AG09309 (cell line): ENCODE measurements around the gene TOX4.

Experiments used
- DNase-seq: peaks from one replicate; pipeline ENCODE4 v3.0.0-alpha.2; 2010; ENCODE audit warnings: low read depth
- H3K4me3 ChIP-seq: 2 replicates; pipeline ENCODE4 v1.5.1; 2011; ENCODE audit warnings: mild to moderate bottlenecking, low read depth, low read length, moderate library complexity; ENCODE audit not compliant: control insufficient read depth
- CTCF ChIP-seq: IDR thresholded peaks from 2 replicates; pipeline ENCODE4 v1.5.1; 2011; ENCODE audit warnings: mild to moderate bottlenecking, low read depth, low read length, inconsistent platforms; ENCODE audit not compliant: insufficient read depth, control insufficient read depth; ENCODE audit errors: missing control alignments

TOX4 gene

GRCh38 chr14:21476523-21476924 is 471 bp upstream of the TOX4 start:
- H3K4me3 ChIP-seq, result peak overlapping the region; percentile 100
- no peak for TF ChIP-seq CTCF
- no peak for DNase-seq

GRCh38 chr14:21486640-21487087 is 9.7 kb downstream of the TOX4 start:
- peak; percentile 47 for DNase-seq
- no peak for TF ChIP-seq CTCF
- no peak overlapping the region for H3K4me3 ChIP-seq

DNA sequence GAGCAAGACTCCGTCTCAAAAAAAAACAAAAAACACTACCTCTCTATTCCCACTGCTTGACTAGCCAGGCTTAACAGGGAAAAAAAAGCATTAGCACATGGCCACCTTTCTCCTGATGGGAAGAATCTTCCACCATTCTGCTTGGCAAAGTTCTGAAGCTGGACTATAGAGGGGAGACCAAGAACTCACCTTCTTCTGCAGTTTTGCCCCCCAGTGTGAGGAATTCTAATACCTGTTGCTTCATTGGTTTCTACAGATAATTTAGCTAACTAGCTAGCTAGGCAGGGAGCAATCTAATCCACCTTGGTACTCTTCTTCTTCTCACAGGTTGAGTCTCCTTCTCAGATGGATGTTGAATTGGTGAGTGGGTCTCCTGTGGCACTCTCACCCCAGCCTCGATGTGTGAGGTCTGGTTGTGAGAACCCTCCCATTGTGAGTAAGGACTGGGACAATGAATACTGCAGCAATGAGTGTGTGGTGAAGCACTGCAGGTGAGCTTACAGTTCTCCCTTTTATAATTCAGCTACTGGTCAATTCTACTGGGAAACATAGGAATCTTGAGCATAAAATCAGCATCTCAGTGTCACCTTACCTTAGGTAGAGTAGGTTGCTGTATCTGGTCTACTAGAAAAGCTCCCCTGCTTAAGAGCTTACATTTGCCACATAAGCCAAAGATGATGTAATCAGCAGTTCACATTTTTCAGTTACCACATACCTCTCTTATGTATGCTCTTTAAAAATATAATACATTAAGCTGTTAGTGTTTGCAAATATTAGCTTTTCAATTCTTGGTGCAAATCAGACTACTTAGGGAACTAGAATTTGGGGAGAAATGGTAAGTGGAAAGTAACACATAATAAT is 18.1 kb downstream of the TOX4 start:
- H3K4me3 ChIP-seq, result no peak overlapping the region
- no peak for DNase-seq
- TF ChIP-seq CTCF, result no peak

- DNase-seq, result no peak
Measured at GRCh38 chr14:21496453-21496852, 19.5 kb downstream of the TOX4 start.

DNA sequence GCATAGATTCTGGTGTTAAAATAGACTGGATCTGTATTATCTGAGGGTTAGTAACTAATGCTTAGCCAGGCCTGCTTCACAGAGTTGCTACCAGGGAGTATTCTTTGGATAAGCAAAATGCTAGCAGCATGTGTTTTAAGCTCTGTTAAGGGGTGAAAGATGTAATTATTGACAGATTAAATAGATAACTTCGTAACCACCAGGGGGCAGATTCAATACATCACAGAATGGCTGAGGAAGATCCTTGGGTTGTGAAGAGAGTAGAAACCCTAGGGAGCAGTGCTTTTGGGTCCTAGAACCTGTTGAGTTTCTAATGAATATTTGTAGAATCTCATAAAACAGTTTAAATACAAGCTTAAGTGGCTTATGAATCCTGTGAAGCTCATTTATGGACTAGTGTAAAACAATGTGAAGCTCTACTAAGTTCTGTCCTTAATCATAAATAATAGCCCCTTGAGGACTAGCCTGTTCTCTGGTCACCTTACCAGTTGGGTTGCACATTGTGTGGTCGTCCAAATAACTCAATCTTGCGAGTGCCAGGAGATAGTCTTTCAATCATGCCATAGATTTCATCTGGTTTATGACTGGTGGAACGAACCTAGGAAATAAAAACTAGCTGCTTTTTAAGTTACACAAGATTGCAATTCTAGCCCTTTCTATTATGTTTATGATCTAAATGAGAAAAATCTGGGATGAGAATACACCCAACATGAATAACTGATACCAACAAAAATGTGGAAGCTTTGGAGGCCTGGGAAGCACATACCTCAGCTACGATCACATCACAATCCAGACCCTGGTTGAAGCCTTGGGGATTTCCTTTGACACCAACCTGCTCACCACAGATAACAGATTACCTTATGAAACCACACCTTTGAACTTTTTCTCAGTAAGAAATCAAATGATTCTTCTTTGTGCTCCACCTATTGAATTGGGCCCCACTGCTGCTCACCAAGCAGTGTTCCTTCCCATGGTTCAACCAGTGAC is 21.8 kb downstream of the TOX4 start:
- H3K4me3 ChIP-seq, result no peak overlapping the region
- TF ChIP-seq CTCF, result peak; percentile 44
- no peak for DNase-seq

More at GRCh38 chr14:21496453-21496852, 19.5 kb downstream of the TOX4 start:
- no peak overlapping the region for H3K4me3 ChIP-seq
- TF ChIP-seq CTCF, result no peak

- no peak for DNase-seq
- H3K4me3 ChIP-seq, result no peak overlapping the region
- TF ChIP-seq CTCF, result no peak
Measured at GRCh38 chr14:21501568-21501967, 24.6 kb downstream of the TOX4 start.
